ENCODE measurements around the gene TPM4.
"Not testable (repeated sequence)": the region's sequence is repeated elsewhere in the genome, so short reads cannot be mapped to it uniquely, and the experiment has no call there.

Gene TPM4

GRCh38 chr19:16073988-16074387, 2.3 kb upstream of the TPM4 start:
- H3K9ac ChIP-seq (ENCODE audit: low read depth, low read length), result no peak overlapping the region
- peaks cover 10% of the 10 kb centered on the region for H3K4me1 ChIP-seq (ENCODE audit: insufficient read depth, low read length)
- 81% methylated on average over 2 of the region's 3 CpGs for WGBS
- H3K9me3 ChIP-seq (ENCODE audit: insufficient read depth, low read depth, low read length), result no peaks in the 10 kb centered on the region
- no peak overlapping the region for H3K27ac ChIP-seq (ENCODE audit: low read depth, low read length)
- peaks cover 3% of the 10 kb centered on the region; the same call in 1 of the 2 replicates for H3K36me3 ChIP-seq (ENCODE audit: insufficient read depth, low read length)
- no peaks in the 10 kb centered on the region for H3K27me3 ChIP-seq (ENCODE audit: insufficient read depth, low read length)
- H3K4me3 ChIP-seq (ENCODE audit: low read length), result no peak overlapping the region

GRCh38 chr19:16074488-16075365, 1.6 kb upstream of the TPM4 start:
- H3K4me3 ChIP-seq (ENCODE audit: low read length), result peak overlapping the region; percentile 82; the same call in 1 of the 2 replicates
- no peak overlapping the region for H3K9ac ChIP-seq (ENCODE audit: low read depth, low read length)
- no peaks in the 10 kb centered on the region for H3K9me3 ChIP-seq (ENCODE audit: insufficient read depth, low read depth, low read length)
- H3K4me1 ChIP-seq (ENCODE audit: insufficient read depth, low read length), result peaks cover 16% of the 10 kb centered on the region
- no peak overlapping the region for H3K27ac ChIP-seq (ENCODE audit: low read depth, low read length)
- H3K27me3 ChIP-seq (ENCODE audit: insufficient read depth, low read length), result no peaks in the 10 kb centered on the region
- WGBS, result 93% methylated on average over 10 of the region's 10 CpGs
- H3K36me3 ChIP-seq (ENCODE audit: insufficient read depth, low read length), result peaks cover 3% of the 10 kb centered on the region; the same call in 1 of the 2 replicates

GRCh38 chr19:16075430-16076153, 703 bp upstream of the TPM4 start:
- Histone ChIP-seq H3K4me3 (ENCODE audit: low read length) (peak overlapping the region; percentile 82), H3K9me3 (ENCODE audit: insufficient read depth, low read depth, low read length) (no peaks in the 10 kb centered on the region), H3K27me3 (ENCODE audit: insufficient read depth, low read length) (no peaks in the 10 kb centered on the region), H3K36me3 (ENCODE audit: insufficient read depth, low read length) (peaks cover 8% of the 10 kb centered on the region), H3K9ac (ENCODE audit: low read depth, low read length) (peak overlapping the region; percentile 99), H3K4me1 (ENCODE audit: insufficient read depth, low read length) (peaks cover 19% of the 10 kb centered on the region), H3K27ac (ENCODE audit: low read depth, low read length) (peak overlapping the region; percentile 99)
- 22% methylated on average over 21 of the region's 21 CpGs for WGBS

- peak overlapping the region; percentile 99 for H3K27ac ChIP-seq (ENCODE audit: low read depth, low read length)
- H3K9me3 ChIP-seq (ENCODE audit: insufficient read depth, low read depth, low read length), result no peaks in the 10 kb centered on the region
- H3K36me3 ChIP-seq (ENCODE audit: insufficient read depth, low read length), result peaks cover 22% of the 10 kb centered on the region
- peak overlapping the region; percentile 99 for H3K9ac ChIP-seq (ENCODE audit: low read depth, low read length)
- WGBS, result under 1% methylated on average over 56 of the region's 56 CpGs
- peaks cover 19% of the 10 kb centered on the region for H3K4me1 ChIP-seq (ENCODE audit: insufficient read depth, low read length)
- H3K4me3 ChIP-seq (ENCODE audit: low read length), result peak overlapping the region; percentile 82
- no peaks in the 10 kb centered on the region for H3K27me3 ChIP-seq (ENCODE audit: insufficient read depth, low read length)
Observed at GRCh38 chr19:16076958-16077611, 790 bp downstream of the TPM4 start.

- Histone ChIP-seq H3K9ac (ENCODE audit: low read depth, low read length) (peak overlapping the region; percentile 99), H3K27ac (ENCODE audit: low read depth, low read length) (peak overlapping the region; percentile 99), H3K36me3 (ENCODE audit: insufficient read depth, low read length) (peaks cover 32% of the 10 kb centered on the region), H3K4me3 (ENCODE audit: low read length) (peak overlapping the region; percentile 82), H3K27me3 (ENCODE audit: insufficient read depth, low read length) (no peaks in the 10 kb centered on the region), H3K4me1 (ENCODE audit: insufficient read depth, low read length) (peaks cover 19% of the 10 kb centered on the region), H3K9me3 (ENCODE audit: insufficient read depth, low read depth, low read length) (no peaks in the 10 kb centered on the region)
- 21% methylated on average over 16 of the region's 16 CpGs for WGBS
Observed at GRCh38 chr19:16077984-16078758, 1.9 kb downstream of the TPM4 start.

GRCh38 chr19:16078759-16079707, 2.7 kb downstream of the TPM4 start:
- WGBS, result 29% methylated on average over 12 of the region's 17 CpGs
- H3K27ac ChIP-seq (ENCODE audit: low read depth, low read length), result peak overlapping the region; percentile 99
- peaks cover 19% of the 10 kb centered on the region for H3K4me1 ChIP-seq (ENCODE audit: insufficient read depth, low read length)
- H3K9me3 ChIP-seq (ENCODE audit: insufficient read depth, low read depth, low read length), result no peaks in the 10 kb centered on the region
- no peaks in the 10 kb centered on the region for H3K27me3 ChIP-seq (ENCODE audit: insufficient read depth, low read length)
- peak overlapping the region; percentile 99 for H3K9ac ChIP-seq (ENCODE audit: low read depth, low read length)
- peaks cover 41% of the 10 kb centered on the region for H3K36me3 ChIP-seq (ENCODE audit: insufficient read depth, low read length)
- peak overlapping the region; percentile 82 for H3K4me3 ChIP-seq (ENCODE audit: low read length)

- Histone ChIP-seq H3K36me3 (ENCODE audit: insufficient read depth, low read length) (peaks cover 90% of the 10 kb centered on the region), H3K27ac (ENCODE audit: low read depth, low read length) (no peak overlapping the region), H3K4me3 (ENCODE audit: low read length) (no peak overlapping the region), H3K9ac (ENCODE audit: low read depth, low read length) (no peak overlapping the region), H3K4me1 (ENCODE audit: insufficient read depth, low read length) (peaks cover 7% of the 10 kb centered on the region), H3K9me3 (ENCODE audit: insufficient read depth, low read depth, low read length) (no peaks in the 10 kb centered on the region), H3K27me3 (ENCODE audit: insufficient read depth, low read length) (no peaks in the 10 kb centered on the region)
- 96% methylated on average over 11 of the region's 11 CpGs for WGBS
Observed at GRCh38 chr19:16084067-16084685, 7.9 kb downstream of the TPM4 start.

- H3K4me3 ChIP-seq (ENCODE audit: low read length), result no peak overlapping the region
- H3K4me1 ChIP-seq (ENCODE audit: insufficient read depth, low read length), result peaks cover under 1% of the 10 kb centered on the region; the same call in 1 of the 2 replicates
- peaks cover 96% of the 10 kb centered on the region for H3K36me3 ChIP-seq (ENCODE audit: insufficient read depth, low read length)
- H3K27ac ChIP-seq (ENCODE audit: low read depth, low read length), result no peak overlapping the region
- no peaks in the 10 kb centered on the region for H3K27me3 ChIP-seq (ENCODE audit: insufficient read depth, low read length)
- no peaks in the 10 kb centered on the region for H3K9me3 ChIP-seq (ENCODE audit: insufficient read depth, low read depth, low read length)
- no peak overlapping the region for H3K9ac ChIP-seq (ENCODE audit: low read depth, low read length)
- WGBS, result 97% methylated on average over 6 of the region's 6 CpGs
Observed at GRCh38 chr19:16085115-16085514, 8.8 kb downstream of the TPM4 start.

GRCh38 chr19:16087404-16087803, 11.1 kb downstream of the TPM4 start:
- not testable (repeated sequence) for H3K9me3 ChIP-seq (ENCODE audit: insufficient read depth, low read depth, low read length); H3K4me3 ChIP-seq (ENCODE audit: low read length); H3K4me1 ChIP-seq (ENCODE audit: insufficient read depth, low read length); H3K27ac ChIP-seq (ENCODE audit: low read depth, low read length); H3K9ac ChIP-seq (ENCODE audit: low read depth, low read length); H3K27me3 ChIP-seq (ENCODE audit: insufficient read depth, low read length)
- H3K36me3 ChIP-seq (ENCODE audit: insufficient read depth, low read length), result peaks cover 100% of the 10 kb centered on the region
- 97% methylated on average over 11 of the region's 11 CpGs for WGBS

Data from HUES64 (cell line).